GM12892 (cell line): ENCODE data around the gene PPP5C.

Source experiments
- POLR2A ChIP-seq: IDR thresholded peaks from 2 replicates; pipeline ENCODE4 v1.6.1; 2011; ENCODE audit warnings: low read depth, low read length, control low read depth
- POLR2AphosphoS5 ChIP-seq: IDR thresholded peaks from 2 replicates; pipeline ENCODE4 v1.6.1; 2011; ENCODE audit warnings: low read depth, low read length, control low read depth
- TAF1 ChIP-seq: IDR thresholded peaks from 2 replicates; pipeline ENCODE4 v1.6.1; 2011; ENCODE audit warnings: low read depth, mild to moderate bottlenecking, control low read depth, low read length, borderline replicate concordance

GRCh38 chr19:46411088-46411924 is 64.4 kb downstream of the PPP5C start:
- no peak for TF ChIP-seq POLR2AphosphoS5
- TF ChIP-seq POLR2A: no peak
- TF ChIP-seq TAF1: no peak
